Effector memory CD8-positive, alpha-beta T cell (primary cell): ENCODE results near the gene KRTAP10-9.
"Not testable (repeated sequence)": the region's sequence is repeated elsewhere in the genome, so short reads cannot be mapped to it uniquely, and the experiment has no call there.

ENCODE experiments used
- ATAC-seq: fragments of 150-1000 bp; cut with Tn5 transposase; replicated peaks from 2 replicates; pipeline ENCODE4 v1.10.0; 2021; ENCODE audit warnings: mild to moderate bottlenecking, moderate library complexity
- DNase-seq, 3 experiments: peaks; one replicate each; pipeline ENCODE4 v3.0.0; 2021
- H3K27ac Mint-ChIP-seq, 2 donors: one replicate each; pipeline ENCODE4 v1.8.0; 2022; ENCODE audit warnings: mild to moderate bottlenecking in 2 of 2, mixed read lengths in 2 of 2, moderate library complexity in 2 of 2
- H3K27me3 Mint-ChIP-seq, 2 donors: one replicate each; pipeline ENCODE4 v1.8.0; 2022; ENCODE audit warnings: mixed read lengths in 2 of 2
- H3K36me3 Mint-ChIP-seq: one replicate; pipeline ENCODE4 v1.8.0; 2022; ENCODE audit warnings: mild to moderate bottlenecking, moderate library complexity, mixed read lengths; ENCODE audit not compliant: insufficient read depth
- H3K4me1 Mint-ChIP-seq, 2 donors: one replicate each; pipeline ENCODE4 v1.8.0; 2022; ENCODE audit warnings: low read depth in 2 of 2, mixed read lengths in 2 of 2
- H3K4me3 Mint-ChIP-seq, 2 donors: one replicate each; pipeline ENCODE4 v1.8.0; 2022; ENCODE audit warnings: mild to moderate bottlenecking in 2 of 2, mixed read lengths in 2 of 2, moderate library complexity in 2 of 2
- H3K9me3 Mint-ChIP-seq, 2 donors: one replicate each; pipeline ENCODE4 v1.8.0; 2022; ENCODE audit warnings: mixed read lengths in 2 of 2

The KRTAP10-9 gene

DNA sequence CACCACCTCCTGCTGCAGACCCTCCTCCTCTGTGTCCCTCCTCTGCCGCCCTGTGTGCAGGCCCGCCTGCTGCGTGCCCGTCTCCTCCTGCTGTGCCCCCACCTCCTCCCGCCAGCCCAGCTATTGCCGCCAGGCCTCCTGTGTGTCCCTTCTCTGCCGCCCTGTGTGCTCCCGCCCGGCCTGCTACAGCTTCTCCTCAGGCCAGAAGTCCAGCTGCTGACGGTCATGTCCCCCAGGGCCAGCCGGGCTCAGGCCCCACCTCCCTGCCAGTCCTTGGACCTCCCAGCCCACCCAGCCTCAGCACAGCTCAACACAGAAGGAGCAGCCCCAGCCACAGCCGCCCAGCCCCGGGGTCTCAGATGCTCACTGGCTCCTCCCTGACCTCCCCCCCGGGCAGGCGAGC lies 939 bp downstream of the KRTAP10-9 start:
- peaks cover 27 to 38% of the 10 kb centered on the region in 2 donors for H3K9me3 Mint-ChIP-seq
- not testable (repeated sequence) for H3K27me3 Mint-ChIP-seq, ATAC-seq, DNase-seq
- H3K27ac Mint-ChIP-seq: peak overlapping the region; percentile 41 to 90
- peak overlapping the region; percentile 12 to 68 for H3K4me3 Mint-ChIP-seq
- H3K36me3 Mint-ChIP-seq: peaks cover 13% of the 10 kb centered on the region
- peaks cover 41 to 50% of the 10 kb centered on the region in 2 donors for H3K4me1 Mint-ChIP-seq

GRCh38 chr21:44628707-44629391 lies 2.0 kb downstream of the KRTAP10-9 start:
- ATAC-seq: no peak
- peak overlapping the region; percentile 77 to 87 for H3K27ac Mint-ChIP-seq
- DNase-seq: no peak
- peaks cover 41 to 43% of the 10 kb centered on the region in 2 donors for H3K4me1 Mint-ChIP-seq
- no peaks in the 10 kb centered on the region for H3K27me3 Mint-ChIP-seq
- H3K36me3 Mint-ChIP-seq: peaks cover 16% of the 10 kb centered on the region
- H3K9me3 Mint-ChIP-seq: peaks cover 21 to 34% of the 10 kb centered on the region in 2 donors
- H3K4me3 Mint-ChIP-seq: no peak overlapping the region

DNA sequence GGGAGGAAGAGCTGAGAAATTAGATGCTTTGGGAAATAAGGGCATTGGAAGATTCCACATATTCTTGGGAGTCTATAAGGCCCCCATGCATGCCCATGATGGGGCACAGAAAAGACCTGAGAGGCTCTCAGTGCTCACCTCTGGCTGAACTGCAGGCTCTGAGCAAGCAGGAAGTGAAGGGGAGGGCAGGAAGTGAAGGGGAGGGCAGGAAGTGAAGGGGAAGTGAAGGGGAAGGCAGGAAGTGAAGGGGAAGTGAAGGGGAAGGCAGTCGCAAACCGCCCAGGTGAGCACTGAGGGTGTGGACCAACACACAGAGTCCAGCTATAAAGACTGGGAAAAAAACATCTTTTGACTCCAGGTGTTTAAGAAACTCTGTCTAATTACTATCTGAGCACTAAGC lies 3.5 kb downstream of the KRTAP10-9 start:
- peak; percentile 18 for ATAC-seq
- no peaks in the 10 kb centered on the region for H3K27me3 Mint-ChIP-seq

GRCh38 chr21:44632067-44632466 lies 5.2 kb downstream of the KRTAP10-9 start:
- ATAC-seq: no peak
- Mint-ChIP-seq H3K27ac (no peak overlapping the region), H3K27me3 (peaks cover 0 to 7% of the 10 kb centered on the region in 2 donors), H3K36me3 (peaks cover 10% of the 10 kb centered on the region), H3K4me1 (peaks cover 24 to 25% of the 10 kb centered on the region in 2 donors), H3K9me3 (peaks cover 18 to 29% of the 10 kb centered on the region in 2 donors), H3K4me3 (no peak overlapping the region)
- DNase-seq: no peak

More for the DNA sequence above, 3.5 kb downstream of the KRTAP10-9 start:
- Mint-ChIP-seq H3K36me3 (peaks cover 16% of the 10 kb centered on the region), H3K9me3 (peaks cover 18 to 29% of the 10 kb centered on the region in 2 donors), H3K4me3 (peak overlapping the region; percentile 58 to 68), H3K4me1 (peaks cover 38 to 40% of the 10 kb centered on the region in 2 donors), H3K27ac (peak overlapping the region; percentile 77 to 87)
- DNase-seq: no peak

- H3K36me3 Mint-ChIP-seq: peaks cover 4% of the 10 kb centered on the region
- peaks cover 0 to 3% of the 10 kb centered on the region in 2 donors for H3K4me1 Mint-ChIP-seq
- H3K27ac Mint-ChIP-seq: no peak overlapping the region
- H3K4me3 Mint-ChIP-seq: no peak overlapping the region
- peaks cover 0 to 35% of the 10 kb centered on the region in 2 donors for H3K27me3 Mint-ChIP-seq
- DNase-seq (no peak), ATAC-seq (no peak)
- H3K9me3 Mint-ChIP-seq: peaks cover 7 to 27% of the 10 kb centered on the region in 2 donors
Observed at GRCh38 chr21:44636209-44637017, 9.5 kb downstream of the KRTAP10-9 start.

DNA sequence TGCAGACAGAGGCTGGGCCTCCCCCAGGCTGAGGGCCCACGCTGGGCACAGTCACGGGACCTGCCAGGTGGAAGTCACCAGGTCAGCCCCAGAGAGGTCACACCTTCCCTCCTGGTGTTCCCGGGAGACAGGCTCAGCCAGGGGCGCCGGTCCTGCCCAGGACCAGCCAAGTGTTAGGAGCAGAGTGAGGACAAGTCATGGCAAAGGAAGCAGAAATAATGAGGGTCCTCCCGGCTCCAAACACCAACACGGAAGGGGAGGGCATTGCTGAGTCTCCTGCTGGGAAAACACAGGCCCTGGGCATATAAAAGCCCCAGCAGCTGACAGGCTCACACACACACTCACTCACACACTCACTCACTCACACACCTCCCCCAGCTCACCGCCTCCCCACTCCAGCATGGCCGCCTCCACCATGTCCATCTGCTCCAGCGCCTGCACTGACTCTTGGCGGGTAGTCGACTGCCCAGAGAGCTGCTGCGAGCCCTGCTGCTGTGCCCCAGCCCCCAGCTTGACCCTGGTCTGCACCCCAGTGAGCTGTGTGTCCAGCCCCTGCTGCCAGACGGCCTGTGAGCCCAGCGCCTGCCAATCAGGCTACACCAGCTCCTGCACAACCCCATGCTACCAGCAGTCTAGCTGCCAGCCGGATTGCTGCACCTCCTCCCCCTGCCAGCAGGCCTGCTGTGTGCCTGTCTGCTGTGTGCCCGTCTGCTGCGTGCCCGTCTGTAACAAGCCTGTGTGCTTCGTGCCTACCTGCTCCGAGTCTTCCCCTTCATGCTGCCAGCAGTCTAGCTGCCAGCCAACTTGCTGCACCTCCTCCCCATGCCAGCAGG lies 10.3 kb downstream of the KRTAP10-9 start, which contains the start of gene KRTAP10-10:
Gene KRTAP10-10, plus strand, starts transcription at position 339 of the 833 bp plus-strand sequence. Its CDS starts 62 bp downstream, at position 401.
- Mint-ChIP-seq H3K36me3 (peaks cover 4% of the 10 kb centered on the region), H3K4me3 (no peak within 1 kb of the TSS), H3K9me3 (peaks cover 2 to 24% of the 10 kb centered on the region in 2 donors), H3K27me3 (peaks cover 0 to 35% of the 10 kb centered on the region in 2 donors), H3K27ac (no peak within 1 kb of the TSS), H3K4me1 (peaks cover 0 to 3% of the 10 kb centered on the region in 2 donors)
- DNase-seq (no peak), ATAC-seq (no peak)

- H3K27ac Mint-ChIP-seq, ATAC-seq, H3K4me1 Mint-ChIP-seq, DNase-seq, H3K36me3 Mint-ChIP-seq, H3K4me3 Mint-ChIP-seq: not testable (repeated sequence)
- H3K9me3 Mint-ChIP-seq: peaks cover 2 to 23% of the 10 kb centered on the region in 2 donors
- H3K27me3 Mint-ChIP-seq: peaks cover 0 to 35% of the 10 kb centered on the region in 2 donors
Observed at GRCh38 chr21:44637851-44638348, 11.0 kb downstream of the KRTAP10-9 start.

DNA sequence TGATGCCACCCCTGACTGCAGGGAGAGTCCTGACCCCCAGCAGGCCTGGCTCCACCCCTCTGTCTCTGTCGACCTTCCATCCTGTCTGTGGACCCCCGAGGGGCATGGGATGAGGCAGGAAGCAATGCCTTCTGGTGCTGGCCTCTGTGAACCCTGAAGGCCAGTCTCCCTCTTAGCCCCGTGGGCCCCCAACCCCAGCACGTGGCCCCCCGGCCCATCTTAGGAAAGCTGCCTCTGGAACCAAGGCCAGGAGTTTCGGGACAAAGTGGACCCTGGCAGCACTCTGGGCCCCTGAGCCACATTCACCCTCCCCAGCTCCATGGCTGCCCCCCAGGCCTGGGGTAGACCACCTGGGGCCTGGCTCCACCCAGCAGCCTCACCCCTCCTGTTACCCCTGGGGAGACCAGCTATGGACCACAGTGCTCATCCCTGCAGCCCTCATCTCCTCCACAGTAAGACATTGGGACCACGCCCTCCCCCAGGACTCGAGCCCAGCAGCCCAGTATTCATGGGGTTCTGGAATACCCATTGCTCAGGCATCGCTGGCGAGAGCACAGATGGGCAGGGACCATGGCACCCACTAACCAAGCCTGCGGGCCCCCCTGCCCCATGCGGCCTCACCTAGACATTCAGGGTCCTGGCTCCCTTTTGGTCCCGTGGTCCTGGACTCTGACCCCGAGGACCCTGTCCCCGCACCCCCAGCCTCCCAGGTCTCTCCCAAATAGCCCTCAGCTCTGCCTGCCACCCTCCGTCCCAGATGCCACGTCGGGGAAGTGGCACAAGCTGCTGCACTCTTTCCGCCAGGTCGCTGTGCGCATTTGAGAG lies 11.8 kb downstream of the KRTAP10-9 start:
- peaks cover 2 to 24% of the 10 kb centered on the region in 2 donors for H3K9me3 Mint-ChIP-seq
- peaks cover 0 to 35% of the 10 kb centered on the region in 2 donors for H3K27me3 Mint-ChIP-seq
- not testable (repeated sequence) for H3K4me3 Mint-ChIP-seq, H3K36me3 Mint-ChIP-seq, H3K4me1 Mint-ChIP-seq, ATAC-seq, DNase-seq
- H3K27ac Mint-ChIP-seq: peak overlapping the region in 1 of 2 donors; percentile 23

- peaks cover 0 to 35% of the 10 kb centered on the region in 2 donors for H3K27me3 Mint-ChIP-seq
- ATAC-seq: no peak
- H3K4me1 Mint-ChIP-seq: peaks cover 0 to 3% of the 10 kb centered on the region in 2 donors
- peaks cover 6 to 30% of the 10 kb centered on the region in 2 donors for H3K9me3 Mint-ChIP-seq
- no peaks in the 10 kb centered on the region for H3K36me3 Mint-ChIP-seq
- no peak overlapping the region for H3K4me3 Mint-ChIP-seq
- no peak for DNase-seq
- peak overlapping the region in 1 of 2 donors; percentile 23 for H3K27ac Mint-ChIP-seq
Observed at GRCh38 chr21:44639331-44639655, 12.4 kb downstream of the KRTAP10-9 start.

- peaks cover 0 to 35% of the 10 kb centered on the region in 2 donors for H3K27me3 Mint-ChIP-seq
- no peak overlapping the region for H3K27ac Mint-ChIP-seq
- peaks cover 14 to 38% of the 10 kb centered on the region in 2 donors for H3K9me3 Mint-ChIP-seq
- ATAC-seq: no peak
- no peak for DNase-seq
- peaks cover 0 to 3% of the 10 kb centered on the region in 2 donors for H3K4me1 Mint-ChIP-seq
- no peak overlapping the region for H3K4me3 Mint-ChIP-seq
- H3K36me3 Mint-ChIP-seq: no peaks in the 10 kb centered on the region
Observed at GRCh38 chr21:44640761-44641160, 13.9 kb downstream of the KRTAP10-9 start.

DNA sequence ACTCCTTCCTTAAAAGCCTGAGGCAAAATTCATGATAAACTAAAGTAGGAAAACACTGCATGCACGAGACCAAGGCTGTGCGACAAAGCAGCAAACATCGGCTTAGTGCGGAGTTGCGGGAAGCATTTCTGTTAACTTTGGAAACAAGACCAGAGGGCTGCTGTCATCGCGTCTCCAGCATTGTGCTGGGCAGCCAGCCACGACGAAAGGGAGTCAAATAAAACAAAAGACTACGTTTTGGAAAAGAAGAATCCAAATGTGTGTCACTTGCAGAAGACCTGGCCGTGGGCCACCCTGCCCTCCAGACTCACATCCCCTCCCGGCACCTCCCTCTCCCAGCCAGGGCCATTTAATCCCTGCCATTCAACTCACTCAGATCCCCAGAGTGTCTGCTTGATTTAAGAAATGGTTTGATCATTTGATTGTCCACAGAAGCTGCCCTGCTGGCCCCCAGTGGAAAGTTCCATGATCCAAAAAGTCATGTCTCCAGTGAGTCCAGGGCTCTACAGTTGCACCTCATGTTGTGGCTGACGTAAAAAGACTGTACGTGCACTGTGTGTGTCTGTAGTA lies 16.9 kb downstream of the KRTAP10-9 start:
- no peak for DNase-seq
- H3K4me1 Mint-ChIP-seq: peaks cover 5 to 9% of the 10 kb centered on the region in 2 donors
- peaks cover 14 to 38% of the 10 kb centered on the region in 2 donors for H3K9me3 Mint-ChIP-seq
- peaks cover 0 to 23% of the 10 kb centered on the region in 2 donors for H3K27me3 Mint-ChIP-seq
- no peaks in the 10 kb centered on the region for H3K36me3 Mint-ChIP-seq
- no peak overlapping the region for H3K27ac Mint-ChIP-seq
- ATAC-seq: no peak
- no peak overlapping the region for H3K4me3 Mint-ChIP-seq

DNA sequence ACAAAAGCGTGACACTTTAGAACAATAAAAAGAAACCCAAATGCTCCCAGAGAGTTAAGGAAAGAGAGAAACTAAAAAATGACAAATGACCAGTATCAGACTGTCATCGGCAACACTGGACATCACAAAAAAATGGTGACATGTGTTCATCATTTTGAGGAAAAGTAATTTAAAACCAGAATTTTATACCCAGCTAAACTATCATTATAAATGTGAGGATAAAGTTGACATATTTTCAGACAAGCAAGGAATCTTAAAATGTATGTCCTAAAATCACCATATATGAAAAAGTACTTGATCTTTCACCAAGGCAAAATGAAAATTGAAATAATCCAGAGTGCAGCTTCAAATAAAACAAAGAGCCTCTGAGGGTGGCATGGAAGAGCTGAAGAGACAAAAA lies 18.0 kb downstream of the KRTAP10-9 start:
- Mint-ChIP-seq H3K4me1 (peaks cover 8 to 9% of the 10 kb centered on the region in 2 donors), H3K27ac (no peak overlapping the region), H3K4me3 (no peak overlapping the region), H3K36me3 (peaks cover 4% of the 10 kb centered on the region), H3K27me3 (peaks cover 0 to 13% of the 10 kb centered on the region in 2 donors), H3K9me3 (peaks cover 14 to 38% of the 10 kb centered on the region in 2 donors)
- no peak for ATAC-seq
- no peak for DNase-seq
